Tibial nerve (tissue), 4 donors: ENCODE data around the gene ERMP1.

Experiments
- EP300 ChIP-seq, 2 donors: sonication (generic); formaldehyde crosslinking; IDR thresholded peaks; one replicate each; pipeline ENCODE4 v1.6.1; 2017; ENCODE audit warnings: antibody characterized with exemption in 2 of 2, mild to moderate bottlenecking in 1 of 2
- POLR2A ChIP-seq, 2 donors: fragments of 450-650 bp; IDR thresholded peaks; one replicate each; pipeline ENCODE4 v1.6.1; 2017; ENCODE audit warnings: antibody characterized with exemption in 2 of 2, mild to moderate bottlenecking in 2 of 2, moderate library complexity in 2 of 2
- TF ChIP-seq, protein P1 (sequence below), 5 experiments: fragments of 200-600 bp in 3 of 5; fragments of 450-650 bp in 2 of 5; sonication (generic) in 3 of 5; IDR thresholded peaks; one replicate each; pipeline ENCODE4 v1.5.1; 2016 to 2019; ENCODE audit warnings: antibody characterized with exemption in 5 of 5, mild to moderate bottlenecking in 3 of 5, moderate library complexity in 2 of 5

DNA sequence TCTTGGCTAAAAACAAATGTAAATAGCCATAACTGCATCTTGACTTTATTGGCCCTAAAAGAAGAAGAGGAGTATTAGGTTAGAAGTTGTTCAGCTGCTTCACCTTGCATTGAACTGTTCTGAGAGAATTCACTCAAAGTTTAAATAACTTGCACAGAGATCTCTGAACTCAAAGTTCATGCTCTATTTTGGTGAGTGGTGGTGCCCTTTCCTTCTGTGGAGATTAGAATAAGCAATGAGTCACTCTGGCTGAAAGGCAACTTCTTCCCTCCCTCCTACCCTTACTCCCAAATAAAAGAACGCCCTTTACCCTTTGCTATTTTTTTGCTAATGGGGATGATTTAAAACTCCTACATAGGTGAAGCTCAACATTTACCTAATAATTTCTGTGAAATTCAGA, 48.9 kb downstream of the ERMP1 start:
- TF ChIP-seq POLR2A (IDR thresholded peaks at IDR 0.05) (no peak), EP300 (IDR thresholded peaks at IDR 0.05) (no peak)
- TF ChIP-seq, protein P1, sequence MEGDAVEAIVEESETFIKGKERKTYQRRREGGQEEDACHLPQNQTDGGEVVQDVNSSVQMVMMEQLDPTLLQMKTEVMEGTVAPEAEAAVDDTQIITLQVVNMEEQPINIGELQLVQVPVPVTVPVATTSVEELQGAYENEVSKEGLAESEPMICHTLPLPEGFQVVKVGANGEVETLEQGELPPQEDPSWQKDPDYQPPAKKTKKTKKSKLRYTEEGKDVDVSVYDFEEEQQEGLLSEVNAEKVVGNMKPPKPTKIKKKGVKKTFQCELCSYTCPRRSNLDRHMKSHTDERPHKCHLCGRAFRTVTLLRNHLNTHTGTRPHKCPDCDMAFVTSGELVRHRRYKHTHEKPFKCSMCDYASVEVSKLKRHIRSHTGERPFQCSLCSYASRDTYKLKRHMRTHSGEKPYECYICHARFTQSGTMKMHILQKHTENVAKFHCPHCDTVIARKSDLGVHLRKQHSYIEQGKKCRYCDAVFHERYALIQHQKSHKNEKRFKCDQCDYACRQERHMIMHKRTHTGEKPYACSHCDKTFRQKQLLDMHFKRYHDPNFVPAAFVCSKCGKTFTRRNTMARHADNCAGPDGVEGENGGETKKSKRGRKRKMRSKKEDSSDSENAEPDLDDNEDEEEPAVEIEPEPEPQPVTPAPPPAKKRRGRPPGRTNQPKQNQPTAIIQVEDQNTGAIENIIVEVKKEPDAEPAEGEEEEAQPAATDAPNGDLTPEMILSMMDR (IDR thresholded peaks at IDR 0.05) = no peak
